GM19324 (cell line): ENCODE results near the gene SRSF2.
A peak's percentile ranks its signal among the peaks of the same experiment; 100 is the strongest.
"Not testable (repeated sequence)": the region's sequence is repeated elsewhere in the genome, so short reads cannot be mapped to it uniquely, and the experiment has no call there.

ENCODE experiments used
- ATAC-seq: cut with Tn5 transposase; IDR thresholded peaks from one replicate; pipeline ENCODE4 v1.9.1; 2021; ENCODE audit warnings: mild to moderate bottlenecking, moderate library complexity; ENCODE audit not compliant: unreplicated experiment, low FRiP score

Gene SRSF2

GRCh38 chr17:76739568-76740115 is 2.5 kb upstream of the SRSF2 start:
- not testable (repeated sequence) for ATAC-seq

GRCh38 chr17:76738468-76738850 is 1.3 kb upstream of the SRSF2 start:
- ATAC-seq = no peak

DNA sequence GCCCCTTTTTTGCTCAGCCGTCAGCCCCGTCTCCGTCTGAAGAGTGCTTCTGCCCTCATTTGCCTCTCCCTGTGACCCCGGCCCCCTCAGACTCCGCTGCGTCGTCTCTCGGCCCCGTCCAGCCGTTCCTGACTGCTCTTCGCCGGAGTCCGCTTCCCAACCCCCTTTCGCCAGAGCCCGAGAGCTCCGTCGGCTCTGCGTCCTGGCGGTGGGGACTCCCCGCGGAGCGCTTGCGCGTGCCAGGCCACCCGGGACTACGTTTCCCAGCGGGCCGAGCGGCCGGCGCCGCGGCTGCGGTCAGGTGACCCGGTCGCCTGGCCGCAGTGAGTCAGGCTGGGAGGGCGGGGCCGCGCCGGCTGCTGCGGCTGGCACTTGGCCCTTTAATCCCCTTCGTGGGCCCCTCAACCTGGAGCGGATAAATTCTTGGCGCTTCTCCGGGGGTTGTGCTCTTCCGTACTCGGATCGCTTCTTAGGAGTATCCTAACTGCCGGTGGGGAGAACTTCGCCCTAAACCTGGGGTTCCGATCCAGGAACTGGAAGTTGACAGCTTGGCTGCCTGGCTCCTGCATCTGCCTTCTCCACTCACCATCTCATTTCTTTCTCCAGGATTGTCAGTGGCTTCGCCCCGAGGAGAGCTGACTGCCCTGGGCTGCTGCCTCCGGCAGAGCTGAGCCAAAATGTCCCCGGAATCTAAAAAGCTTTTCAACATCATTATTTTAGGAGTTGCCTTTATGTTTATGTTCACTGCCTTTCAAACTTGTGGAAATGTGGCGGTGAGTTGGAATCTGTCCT is 741 bp upstream of the SRSF2 start, which contains the start of gene MFSD11:
Gene MFSD11 (plus strand): TSS at position 444 of the 792 bp plus-strand sequence. CDS start 234 bp downstream, at position 678.
- ATAC-seq = peak; percentile 71

DNA sequence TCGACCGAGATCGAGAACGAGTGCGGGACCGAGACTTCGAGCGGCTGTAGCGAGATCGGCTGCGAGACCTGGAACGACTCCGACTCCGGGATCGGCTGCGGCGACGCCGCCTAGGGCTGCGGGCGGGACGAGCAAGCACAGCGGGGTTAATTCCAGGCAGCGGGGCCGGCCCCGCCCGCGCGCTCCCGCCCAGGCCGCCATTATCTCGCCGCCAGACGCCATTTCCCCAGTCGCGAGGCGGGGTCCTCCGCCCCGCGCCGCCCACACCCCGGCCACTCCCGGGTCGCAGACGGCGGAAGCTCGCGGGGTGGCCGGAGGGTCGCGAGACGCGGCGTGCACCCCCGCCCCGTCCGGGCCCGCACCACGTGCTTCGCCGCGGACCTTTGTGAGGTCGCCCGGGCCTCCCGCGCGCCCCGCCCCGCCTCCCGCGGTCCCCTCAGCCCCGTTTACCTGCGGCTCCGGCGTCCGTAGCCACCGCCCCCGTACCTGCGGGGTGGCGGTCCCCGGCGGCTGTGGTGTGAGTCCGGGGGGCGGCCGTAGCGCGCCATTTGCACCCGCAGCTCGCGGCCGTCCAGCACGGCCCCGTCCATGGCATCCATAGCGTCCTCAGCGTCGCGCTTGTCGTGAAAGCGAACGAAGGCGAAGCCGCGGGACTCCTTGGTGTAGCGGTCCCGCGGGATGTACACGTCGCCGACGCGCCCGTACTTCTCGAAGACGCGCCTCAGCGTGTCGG is 616 bp downstream of the SRSF2 start:
- peak; percentile 20 for ATAC-seq

GRCh38 chr17:76735586-76736348 is 1.4 kb downstream of the SRSF2 start:
- no peak for ATAC-seq

DNA sequence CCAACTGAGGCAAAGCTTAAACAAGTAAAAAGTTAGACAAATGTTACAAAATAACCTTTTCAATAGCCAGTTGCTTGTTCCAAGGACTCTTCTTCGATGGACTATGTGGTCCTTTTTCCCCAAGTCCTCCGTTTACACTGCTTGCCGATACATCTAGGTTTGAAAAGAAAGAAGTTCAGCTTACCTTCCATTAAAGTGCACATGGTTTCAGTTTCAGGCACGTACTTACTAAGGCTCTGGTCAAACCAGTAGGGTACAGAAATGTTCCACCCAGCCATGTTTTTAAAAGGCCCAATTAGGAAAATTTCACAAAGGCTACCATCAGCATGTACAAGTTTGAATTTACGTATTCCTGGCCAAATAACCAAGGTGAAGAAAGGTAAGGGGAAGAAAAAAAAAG is 2.1 kb downstream of the SRSF2 start:
- no peak for ATAC-seq

- no peak for ATAC-seq
These were observed 2.9 kb downstream of the SRSF2 start for GRCh38 chr17:76734080-76734840.

GRCh38 chr17:76733618-76733957 is 3.5 kb downstream of the SRSF2 start:
- ATAC-seq = no peak

DNA sequence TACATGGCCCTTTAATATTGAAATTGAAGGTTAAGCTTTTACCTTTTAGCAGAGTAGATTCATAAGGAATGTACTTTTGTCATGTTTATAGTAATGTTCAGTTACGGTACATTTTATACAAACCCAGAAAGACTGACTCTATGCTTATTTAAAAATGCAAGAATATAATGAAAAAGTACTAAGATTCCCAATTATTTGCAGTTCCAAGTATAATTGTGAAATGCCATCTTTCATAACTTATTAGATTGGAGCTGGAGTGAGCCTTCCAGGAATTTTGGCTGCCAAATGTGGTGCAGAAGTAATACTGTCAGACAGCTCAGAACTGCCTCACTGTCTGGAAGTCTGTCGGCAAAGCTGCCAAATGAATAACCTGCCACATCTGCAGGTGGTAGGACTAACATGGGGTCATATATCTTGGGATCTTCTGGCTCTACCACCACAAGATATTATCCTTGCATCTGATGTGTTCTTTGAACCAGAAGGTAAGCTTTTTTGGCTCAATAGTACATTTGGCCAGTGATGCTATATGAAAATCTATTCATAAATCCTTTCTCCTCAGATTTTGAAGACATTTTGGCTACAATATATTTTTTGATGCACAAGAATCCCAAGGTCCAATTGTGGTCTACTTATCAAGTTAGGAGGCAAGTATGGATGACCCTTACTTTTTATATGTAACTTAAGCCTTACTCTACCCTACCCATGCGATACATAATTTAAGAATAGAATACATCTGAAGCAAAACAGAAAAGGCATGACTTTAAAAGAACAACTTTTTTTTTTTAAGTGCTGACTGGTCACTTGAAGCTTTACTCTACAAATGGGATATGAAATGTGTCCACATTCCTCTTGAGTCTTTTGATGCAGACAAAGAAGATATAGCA is 4.2 kb downstream of the SRSF2 start:
- ATAC-seq = no peak

- ATAC-seq = not testable (repeated sequence)
These were observed 5.1 kb downstream of the SRSF2 start for GRCh38 chr17:76731800-76732733.

DNA sequence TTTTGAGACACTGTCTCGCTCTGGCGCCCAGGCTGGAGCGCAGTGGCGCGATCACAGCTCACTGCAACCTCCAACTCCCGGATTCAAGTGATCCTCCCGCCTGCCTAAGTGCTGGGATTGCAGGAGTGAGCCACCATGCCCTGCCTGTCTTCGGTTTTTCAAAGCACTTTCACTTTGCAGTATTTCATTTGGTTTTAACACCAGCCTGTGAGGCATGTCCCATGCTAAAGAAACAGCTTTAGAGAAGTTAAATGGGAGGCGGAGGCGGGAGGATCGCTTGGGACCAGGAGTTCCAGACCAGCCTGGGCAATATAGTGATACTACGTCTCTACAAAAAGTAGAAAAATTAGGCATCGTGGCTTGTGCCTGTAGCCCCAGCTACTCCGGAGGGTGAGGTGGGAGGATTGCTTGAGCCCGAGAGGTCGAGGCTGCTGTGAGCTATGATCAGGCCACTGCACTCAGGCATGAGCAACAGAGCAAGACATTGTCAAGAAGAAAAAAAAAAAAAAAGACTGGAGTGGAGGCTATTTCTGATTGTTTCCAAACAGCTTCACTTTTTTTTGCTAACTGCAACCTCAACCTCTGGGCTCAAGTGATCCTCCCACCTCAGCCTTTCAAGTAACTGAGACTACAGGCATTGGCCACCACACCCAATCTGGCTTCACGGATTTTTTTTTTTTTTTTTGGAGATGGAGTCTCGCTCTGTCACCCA is 9.2 kb downstream of the SRSF2 start:
- no peak for ATAC-seq

- ATAC-seq = peak; percentile 38
These were observed 10.1 kb downstream of the SRSF2 start, which contains the start of gene METTL23 for GRCh38 chr17:76726776-76727718. METTL23 (plus strand) TSS chr17:76726839; CDS start chr17:76729711, 2,872 bp downstream.

DNA sequence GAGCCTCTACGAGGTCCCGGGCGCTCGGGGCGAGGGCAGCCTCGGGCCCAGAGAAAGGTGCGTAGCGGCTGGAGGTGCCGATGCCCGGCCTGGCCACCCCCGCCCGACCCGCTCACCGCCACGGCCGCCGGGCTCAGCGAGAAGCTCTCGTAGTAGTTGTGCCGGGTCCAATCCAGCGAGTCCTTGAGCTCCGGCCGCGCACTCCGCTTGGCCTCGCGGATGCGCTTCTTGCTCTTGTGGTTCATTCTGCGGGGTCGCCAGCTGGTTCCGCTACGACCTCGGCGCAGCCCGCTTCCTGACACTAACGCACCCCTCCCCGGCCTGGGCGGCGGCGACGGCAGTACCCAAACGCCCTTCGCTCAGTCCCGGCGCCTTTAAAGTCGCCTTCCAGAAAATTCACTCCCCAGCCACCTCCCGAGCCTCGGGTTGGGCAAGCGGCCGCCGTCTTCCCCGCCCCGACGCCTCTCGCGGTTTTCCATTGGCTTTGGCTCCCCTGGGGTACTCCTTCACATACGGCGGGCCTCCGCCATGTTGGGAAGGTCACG is 10.8 kb downstream of the SRSF2 start, which contains the start of gene JMJD6:
Gene JMJD6 (minus strand): TSS at position 376 of the 545 bp plus-strand sequence. CDS start 131 bp downstream, at position 245.
- ATAC-seq = peak; percentile 87

DNA sequence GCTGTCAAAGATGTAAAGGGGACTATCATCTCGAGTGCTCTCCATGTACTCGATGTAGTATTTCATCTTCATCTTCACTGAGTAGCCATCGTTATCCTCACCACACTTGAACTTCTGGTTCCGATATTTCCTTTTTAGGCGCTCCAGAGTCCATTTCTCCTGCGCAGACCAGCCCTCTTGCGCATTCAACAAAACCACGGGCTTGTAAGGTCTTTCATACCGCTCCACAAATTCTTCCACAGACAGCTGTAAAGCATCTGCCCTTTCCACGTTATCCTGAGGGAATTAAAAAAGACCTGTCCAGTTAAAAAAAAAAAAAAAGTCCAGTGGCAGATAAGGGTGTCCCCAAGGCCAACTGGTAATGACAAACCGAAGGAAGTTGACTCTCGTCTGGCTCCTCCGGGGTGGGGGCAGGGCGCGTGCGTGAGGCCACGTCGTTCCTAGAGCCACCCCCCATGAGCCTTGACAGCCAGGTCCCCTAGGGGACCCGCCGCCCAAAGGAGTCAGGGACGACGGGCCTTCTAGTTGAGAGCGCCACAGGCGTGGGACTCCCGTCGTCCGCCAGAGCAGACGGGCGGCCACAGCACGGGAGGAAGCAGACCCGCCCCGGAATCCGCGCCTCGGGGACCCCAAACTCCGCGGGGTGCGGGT is 11.4 kb downstream of the SRSF2 start:
- ATAC-seq = peak; percentile 8

- no peak for ATAC-seq
These were observed 13.3 kb downstream of the SRSF2 start for GRCh38 chr17:76723812-76724211.
